K562 (cell line): ENCODE results near the gene OSBP2. TPM values are rescaled to one million over a fixed set of nuclear protein-coding genes. Genes with fewer than 3 reads are reported as not detected.

ENCODE experiments used
- ARID2 ChIP-seq: fragments of 450-650 bp; IDR thresholded peaks from 2 replicates; pipeline ENCODE4 v1.6.1; 2017; ENCODE audit warnings: antibody characterized with exemption, mild to moderate bottlenecking
- EWSR1 ChIP-seq: fragments of 450-650 bp; IDR thresholded peaks from 2 replicates; pipeline ENCODE4 v1.6.1; 2018; ENCODE audit warnings: borderline replicate concordance, mild to moderate bottlenecking, low read depth, moderate library complexity; ENCODE audit not compliant: partially characterized antibody
- FOXJ2 ChIP-seq: fragments of 200-800 bp; sonication (Bioruptor generic); IDR thresholded peaks from 2 replicates; pipeline ENCODE4 v1.6.1; 2016; ENCODE audit warnings: missing genetic modification characterization, missing compliant biosample characterization
- NFE2L1 ChIP-seq: fragments of 450-650 bp; IDR thresholded peaks from 2 replicates; pipeline ENCODE4 v1.6.1; 2016; ENCODE audit warnings: missing genetic modification characterization, low read depth, mild to moderate bottlenecking, missing compliant biosample characterization, moderate library complexity, borderline replicate concordance
- TARDBP ChIP-seq: fragments of 450-650 bp; IDR thresholded peaks from 2 replicates; pipeline ENCODE4 v1.6.1; 2016
- polyA plus RNA-seq, 8 experiments: library from polyadenylated mRNA; depleted of rRNA in 4 of 8; stranded (reverse) in 5 of 8; unstranded in 3 of 8; fragments of >200 nt; fragmentation: Nextera tagmentation in 2 of 8; fragmentation: Illumina TruSeq in 1 of 8; extraction: Ambion mirVana in 2 of 8; extraction: Trizol in 1 of 8; gene quantifications; 2 replicates each; pipeline versions ENCODE4 v1.2.1 to v1.2.3, GENCODE V29; 2011 to 2014; ENCODE audit warnings: inconsistent platforms in 1 of 8, missing spikeins in 1 of 8
- total RNA-seq, 7 experiments: library from RNA; depleted of rRNA in 6 of 7; stranded (reverse); fragments of >200 nt in 6 of 7; fragmentation: Illumina TruSeq in 2 of 7; extraction: Trizol in 2 of 7; gene quantifications; 2 replicates each; pipeline versions ENCODE4 v1.2.1 to v1.2.3, GENCODE V29; 2011 to 2021; ENCODE audit warnings: low replicate concordance in 1 of 7
- TF ChIP-seq, protein P1 (sequence below), 2 experiments: fragments of 450-650 bp; formaldehyde crosslinking in 1 of 2; IDR thresholded peaks; 2 replicates each; pipeline versions ENCODE4 v1.4.0 to v1.6.1; 2014 to 2020; ENCODE audit warnings: mild to moderate bottlenecking in 2 of 2, borderline replicate concordance in 1 of 2, low read depth in 1 of 2
- TF ChIP-seq, protein P2 (sequence below), 2 experiments: fragments of 450-650 bp in 1 of 2; sonication (generic) in 1 of 2; formaldehyde crosslinking in 1 of 2; IDR thresholded peaks; 2 replicates each; pipeline versions ENCODE4 v1.7.1 to v1.9.0; 2016 to 2022; ENCODE audit warnings: inconsistent platforms in 1 of 2, mild to moderate bottlenecking in 1 of 2, missing genetic modification reagents in 1 of 2
- TF ChIP-seq, protein P3 (sequence below): fragments of 250-450 bp; sonication (Bioruptor Pico); IDR thresholded peaks from 2 replicates; pipeline ENCODE4 v1.8.0; 2021; ENCODE audit warnings: mild to moderate bottlenecking, moderate library complexity

Gene OSBP2
- total and polyA plus RNA-seq, 9 of the 15 experiments (the other 6 are each of a cell fraction or from before 2014, with no cell fraction given): 0.52 to 29.5 (median 21.6) TPM

DNA sequence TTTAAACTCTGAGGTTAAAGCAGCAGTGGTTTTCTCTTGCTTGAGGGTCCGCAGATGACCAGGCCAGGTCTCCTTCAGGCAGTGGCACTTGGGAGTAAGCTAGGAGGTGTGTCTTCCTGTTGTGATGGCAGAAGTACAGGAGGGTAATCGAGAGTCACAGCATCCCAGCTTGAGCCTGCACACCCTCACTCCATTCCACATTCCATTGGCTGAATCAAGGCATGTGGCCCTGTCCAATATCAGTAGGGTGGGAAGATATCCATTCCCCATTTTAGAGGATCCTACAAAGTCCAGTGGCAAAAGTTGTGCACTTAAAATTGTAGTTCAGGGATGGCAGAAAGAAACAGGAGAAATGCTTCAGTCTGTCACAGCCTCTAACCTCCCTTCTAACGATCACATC is 23.3 kb downstream of the OSBP2 start (continued):
- TF ChIP-seq, protein P1, sequence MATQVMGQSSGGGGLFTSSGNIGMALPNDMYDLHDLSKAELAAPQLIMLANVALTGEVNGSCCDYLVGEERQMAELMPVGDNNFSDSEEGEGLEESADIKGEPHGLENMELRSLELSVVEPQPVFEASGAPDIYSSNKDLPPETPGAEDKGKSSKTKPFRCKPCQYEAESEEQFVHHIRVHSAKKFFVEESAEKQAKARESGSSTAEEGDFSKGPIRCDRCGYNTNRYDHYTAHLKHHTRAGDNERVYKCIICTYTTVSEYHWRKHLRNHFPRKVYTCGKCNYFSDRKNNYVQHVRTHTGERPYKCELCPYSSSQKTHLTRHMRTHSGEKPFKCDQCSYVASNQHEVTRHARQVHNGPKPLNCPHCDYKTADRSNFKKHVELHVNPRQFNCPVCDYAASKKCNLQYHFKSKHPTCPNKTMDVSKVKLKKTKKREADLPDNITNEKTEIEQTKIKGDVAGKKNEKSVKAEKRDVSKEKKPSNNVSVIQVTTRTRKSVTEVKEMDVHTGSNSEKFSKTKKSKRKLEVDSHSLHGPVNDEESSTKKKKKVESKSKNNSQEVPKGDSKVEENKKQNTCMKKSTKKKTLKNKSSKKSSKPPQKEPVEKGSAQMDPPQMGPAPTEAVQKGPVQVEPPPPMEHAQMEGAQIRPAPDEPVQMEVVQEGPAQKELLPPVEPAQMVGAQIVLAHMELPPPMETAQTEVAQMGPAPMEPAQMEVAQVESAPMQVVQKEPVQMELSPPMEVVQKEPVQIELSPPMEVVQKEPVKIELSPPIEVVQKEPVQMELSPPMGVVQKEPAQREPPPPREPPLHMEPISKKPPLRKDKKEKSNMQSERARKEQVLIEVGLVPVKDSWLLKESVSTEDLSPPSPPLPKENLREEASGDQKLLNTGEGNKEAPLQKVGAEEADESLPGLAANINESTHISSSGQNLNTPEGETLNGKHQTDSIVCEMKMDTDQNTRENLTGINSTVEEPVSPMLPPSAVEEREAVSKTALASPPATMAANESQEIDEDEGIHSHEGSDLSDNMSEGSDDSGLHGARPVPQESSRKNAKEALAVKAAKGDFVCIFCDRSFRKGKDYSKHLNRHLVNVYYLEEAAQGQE (IDR thresholded peaks at IDR 0.05; ENCODE audit: borderline replicate concordance): no peak
- TF ChIP-seq, protein P1 (CRISPR knock-in tag; IDR thresholded peaks at IDR 0.05; ENCODE audit: low read depth): no peak
- TF ChIP-seq ARID2: no peak
- TF ChIP-seq EWSR1: no peak
- TF ChIP-seq TARDBP: no peak
- TF ChIP-seq FOXJ2: no peak
- TF ChIP-seq NFE2L1 (tag): no peak
- TF ChIP-seq, protein P2, sequence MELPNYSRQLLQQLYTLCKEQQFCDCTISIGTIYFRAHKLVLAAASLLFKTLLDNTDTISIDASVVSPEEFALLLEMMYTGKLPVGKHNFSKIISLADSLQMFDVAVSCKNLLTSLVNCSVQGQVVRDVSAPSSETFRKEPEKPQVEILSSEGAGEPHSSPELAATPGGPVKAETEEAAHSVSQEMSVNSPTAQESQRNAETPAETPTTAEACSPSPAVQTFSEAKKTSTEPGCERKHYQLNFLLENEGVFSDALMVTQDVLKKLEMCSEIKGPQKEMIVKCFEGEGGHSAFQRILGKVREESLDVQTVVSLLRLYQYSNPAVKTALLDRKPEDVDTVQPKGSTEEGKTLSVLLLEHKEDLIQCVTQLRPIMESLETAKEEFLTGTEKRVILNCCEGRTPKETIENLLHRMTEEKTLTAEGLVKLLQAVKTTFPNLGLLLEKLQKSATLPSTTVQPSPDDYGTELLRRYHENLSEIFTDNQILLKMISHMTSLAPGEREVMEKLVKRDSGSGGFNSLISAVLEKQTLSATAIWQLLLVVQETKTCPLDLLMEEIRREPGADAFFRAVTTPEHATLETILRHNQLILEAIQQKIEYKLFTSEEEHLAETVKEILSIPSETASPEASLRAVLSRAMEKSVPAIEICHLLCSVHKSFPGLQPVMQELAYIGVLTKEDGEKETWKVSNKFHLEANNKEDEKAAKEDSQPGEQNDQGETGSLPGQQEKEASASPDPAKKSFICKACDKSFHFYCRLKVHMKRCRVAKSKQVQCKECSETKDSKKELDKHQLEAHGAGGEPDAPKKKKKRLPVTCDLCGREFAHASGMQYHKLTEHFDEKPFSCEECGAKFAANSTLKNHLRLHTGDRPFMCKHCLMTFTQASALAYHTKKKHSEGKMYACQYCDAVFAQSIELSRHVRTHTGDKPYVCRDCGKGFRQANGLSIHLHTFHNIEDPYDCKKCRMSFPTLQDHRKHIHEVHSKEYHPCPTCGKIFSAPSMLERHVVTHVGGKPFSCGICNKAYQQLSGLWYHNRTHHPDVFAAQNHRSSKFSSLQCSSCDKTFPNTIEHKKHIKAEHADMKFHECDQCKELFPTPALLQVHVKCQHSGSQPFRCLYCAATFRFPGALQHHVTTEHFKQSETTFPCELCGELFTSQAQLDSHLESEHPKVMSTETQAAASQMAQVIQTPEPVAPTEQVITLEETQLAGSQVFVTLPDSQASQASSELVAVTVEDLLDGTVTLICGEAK (IDR thresholded peaks at IDR 0.05): no peak
- TF ChIP-seq, protein P2 (CRISPR knock-in tag; IDR thresholded peaks at IDR 0.05): no peak
- TF ChIP-seq, protein P3, sequence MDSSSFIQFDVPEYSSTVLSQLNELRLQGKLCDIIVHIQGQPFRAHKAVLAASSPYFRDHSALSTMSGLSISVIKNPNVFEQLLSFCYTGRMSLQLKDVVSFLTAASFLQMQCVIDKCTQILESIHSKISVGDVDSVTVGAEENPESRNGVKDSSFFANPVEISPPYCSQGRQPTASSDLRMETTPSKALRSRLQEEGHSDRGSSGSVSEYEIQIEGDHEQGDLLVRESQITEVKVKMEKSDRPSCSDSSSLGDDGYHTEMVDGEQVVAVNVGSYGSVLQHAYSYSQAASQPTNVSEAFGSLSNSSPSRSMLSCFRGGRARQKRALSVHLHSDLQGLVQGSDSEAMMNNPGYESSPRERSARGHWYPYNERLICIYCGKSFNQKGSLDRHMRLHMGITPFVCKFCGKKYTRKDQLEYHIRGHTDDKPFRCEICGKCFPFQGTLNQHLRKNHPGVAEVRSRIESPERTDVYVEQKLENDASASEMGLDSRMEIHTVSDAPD: no peak
